GM18867 (cell line): ENCODE data around the gene CLEC3B.

Experiments
- ATAC-seq: cut with Tn5 transposase; IDR thresholded peaks from one replicate; pipeline ENCODE4 v1.9.1; 2021; ENCODE audit warnings: mild to moderate bottlenecking, moderate library complexity; ENCODE audit not compliant: unreplicated experiment

The CLEC3B gene

GRCh38 chr3:45003406-45003805, 22.7 kb upstream of the CLEC3B start:
- ATAC-seq, result no peak

DNA sequence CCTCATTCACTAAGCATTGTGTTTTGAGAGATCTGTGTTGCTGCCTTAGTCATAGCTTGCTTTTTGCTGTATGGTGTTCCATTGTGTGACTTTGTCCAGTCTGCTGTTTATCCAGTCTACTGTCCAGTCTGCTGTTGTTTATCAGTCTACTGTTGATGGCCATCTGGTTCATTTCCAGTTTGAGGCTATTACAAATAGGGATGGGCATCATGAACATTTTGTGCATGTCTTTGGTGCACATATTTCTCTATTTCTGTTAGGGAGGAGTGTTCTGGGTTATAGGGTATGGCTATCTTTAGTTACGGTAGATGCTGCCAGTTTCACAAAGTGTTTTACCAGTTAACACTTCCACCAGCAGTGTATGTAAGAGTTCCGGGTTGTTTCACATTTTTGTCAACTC, 22.2 kb upstream of the CLEC3B start:
- no peak for ATAC-seq

DNA sequence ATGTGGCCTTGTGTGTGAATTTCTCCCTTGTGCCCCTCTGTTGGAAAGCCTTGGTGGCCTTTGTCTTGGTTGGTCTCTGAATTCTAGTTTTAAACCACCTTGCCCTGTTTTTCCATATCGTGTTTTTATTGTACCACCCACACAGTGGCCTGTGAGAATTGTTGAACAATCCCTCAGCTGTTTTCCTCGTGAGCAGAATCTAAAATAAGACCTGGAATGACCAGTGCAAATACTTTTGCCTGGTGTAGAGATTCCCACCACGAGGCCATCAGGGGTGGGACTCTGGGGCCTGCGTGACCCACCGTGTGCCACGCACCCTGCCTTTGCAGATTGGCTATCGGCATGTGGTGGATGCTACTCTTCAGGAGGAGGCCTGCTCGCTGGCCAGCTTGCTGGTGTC, 19.0 kb upstream of the CLEC3B start:
- no peak for ATAC-seq

DNA sequence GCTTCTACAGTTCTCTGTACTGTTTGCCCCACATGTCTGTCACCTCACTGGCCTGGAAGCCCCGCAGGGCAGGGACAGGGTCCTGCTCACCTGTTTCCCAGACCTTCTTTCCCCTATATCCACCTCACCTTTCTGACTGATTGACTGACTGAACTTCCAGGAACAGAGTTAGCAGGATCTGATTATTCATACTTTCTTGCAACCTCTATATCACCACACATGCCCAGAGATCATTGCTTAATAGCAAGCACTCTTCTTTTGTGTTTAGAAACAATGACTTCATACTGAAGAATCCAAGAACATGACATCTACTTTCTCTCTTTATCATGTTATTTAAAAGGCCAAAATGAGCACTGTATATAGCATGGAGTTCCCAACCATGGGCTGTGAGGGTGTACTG, 18.0 kb upstream of the CLEC3B start:
- no peak for ATAC-seq

- no peak for ATAC-seq
Observed at GRCh38 chr3:45009868-45010267, 16.2 kb upstream of the CLEC3B start.

DNA sequence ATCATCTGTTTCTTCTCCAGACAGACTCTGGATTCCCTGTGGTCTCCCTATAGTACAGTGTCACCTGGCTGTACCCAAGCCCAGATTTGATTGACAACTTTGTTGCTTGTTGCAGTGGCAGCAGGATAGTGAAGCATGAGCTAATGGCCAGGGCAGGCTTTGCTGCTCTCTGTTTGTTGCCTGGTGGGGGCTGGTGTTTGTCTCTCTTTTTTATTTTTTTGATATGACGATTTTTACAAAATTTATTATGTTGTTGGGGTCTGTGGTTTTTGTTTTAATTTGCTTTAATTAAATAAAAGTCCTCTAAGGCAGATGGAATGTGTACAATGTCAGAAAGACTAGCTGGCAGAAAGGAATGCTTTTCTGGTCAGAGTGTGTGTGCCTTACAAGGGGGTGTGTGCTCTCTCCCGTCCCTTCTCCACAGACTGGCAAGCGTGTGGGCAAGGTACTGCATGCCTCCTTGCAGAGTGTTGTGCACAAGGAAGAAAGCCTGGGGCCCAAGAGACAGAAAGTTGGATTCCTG, 15.2 kb upstream of the CLEC3B start:
- ATAC-seq, result no peak

GRCh38 chr3:45011756-45012508, 14.2 kb upstream of the CLEC3B start:
- no peak for ATAC-seq

GRCh38 chr3:45012577-45012976, 13.5 kb upstream of the CLEC3B start:
- no peak for ATAC-seq

DNA sequence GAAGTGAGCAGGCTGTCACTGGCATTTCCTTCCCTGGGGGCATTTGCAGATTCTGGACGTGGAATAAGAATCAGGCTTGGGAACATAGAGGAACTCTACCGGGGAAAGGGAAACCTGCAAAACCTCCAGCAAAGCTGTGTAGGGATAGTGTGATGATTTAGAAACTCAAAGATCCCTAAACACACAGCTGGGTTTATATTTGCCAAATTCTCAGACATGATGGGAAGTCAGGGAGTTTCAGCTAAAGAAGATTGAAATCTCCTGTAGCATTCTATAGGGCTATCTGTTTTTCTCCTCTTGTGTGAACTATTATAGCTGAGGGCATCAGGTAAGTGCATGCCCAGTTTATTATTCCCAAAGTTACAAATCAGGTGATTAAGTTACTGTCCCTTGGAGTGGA, 9.2 kb upstream of the CLEC3B start:
- no peak for ATAC-seq

GRCh38 chr3:45017821-45018220, 8.3 kb upstream of the CLEC3B start:
- ATAC-seq, result no peak

DNA sequence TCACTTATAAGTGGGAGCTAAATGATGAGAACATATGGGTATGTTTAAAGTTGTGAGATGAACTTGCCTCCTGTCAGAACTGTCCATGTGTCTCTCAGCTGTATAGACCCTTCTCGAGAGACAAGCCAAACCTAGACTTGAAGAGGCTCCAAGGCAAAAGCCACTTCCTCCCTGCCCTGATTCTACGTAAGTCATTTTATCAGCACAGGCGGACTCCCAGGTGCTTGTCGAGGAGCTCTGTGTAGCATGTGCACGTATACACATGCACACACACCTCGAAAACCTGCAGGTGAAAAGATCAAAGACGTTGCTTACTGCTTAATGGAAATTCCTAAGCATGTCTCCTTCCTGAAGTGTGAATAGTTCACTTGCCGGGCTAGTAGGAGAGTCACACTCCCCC, 5.6 kb upstream of the CLEC3B start:
- no peak for ATAC-seq

DNA sequence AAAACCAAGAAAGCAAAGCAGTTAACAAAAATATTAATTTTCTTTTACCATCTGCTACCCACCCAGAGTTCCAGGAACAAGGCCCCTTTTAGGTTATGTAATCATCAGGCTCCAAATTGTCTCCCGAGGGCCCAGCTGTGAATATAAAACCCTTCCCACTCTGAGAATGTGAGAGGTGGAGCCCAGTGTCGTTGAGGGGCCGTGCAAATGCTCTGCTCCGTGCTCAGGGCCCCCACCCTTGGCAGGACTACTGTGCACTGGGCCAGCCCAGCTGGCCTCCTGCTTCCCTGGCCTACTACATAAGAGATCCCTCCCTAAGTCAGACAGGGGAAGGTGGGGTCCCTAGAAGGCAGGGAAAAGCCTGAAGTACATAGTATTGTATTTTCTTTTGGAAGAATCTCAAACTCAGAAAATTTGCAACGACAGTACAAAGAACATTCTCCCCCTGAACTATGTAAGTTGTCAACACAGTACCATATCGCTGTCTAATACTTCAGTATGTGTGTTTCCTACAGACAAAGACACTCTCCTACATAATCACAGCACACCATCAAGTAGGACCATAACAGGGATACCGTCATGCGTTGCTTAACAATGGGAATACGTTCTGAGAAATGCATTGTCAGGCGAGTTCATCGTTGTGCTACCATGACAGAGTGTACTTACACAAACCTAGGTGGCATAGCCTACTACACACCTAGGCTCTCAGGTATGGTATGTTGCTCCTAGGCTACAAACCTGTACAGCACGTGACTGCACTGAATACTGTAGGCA, 4.4 kb upstream of the CLEC3B start:
- no peak for ATAC-seq

DNA sequence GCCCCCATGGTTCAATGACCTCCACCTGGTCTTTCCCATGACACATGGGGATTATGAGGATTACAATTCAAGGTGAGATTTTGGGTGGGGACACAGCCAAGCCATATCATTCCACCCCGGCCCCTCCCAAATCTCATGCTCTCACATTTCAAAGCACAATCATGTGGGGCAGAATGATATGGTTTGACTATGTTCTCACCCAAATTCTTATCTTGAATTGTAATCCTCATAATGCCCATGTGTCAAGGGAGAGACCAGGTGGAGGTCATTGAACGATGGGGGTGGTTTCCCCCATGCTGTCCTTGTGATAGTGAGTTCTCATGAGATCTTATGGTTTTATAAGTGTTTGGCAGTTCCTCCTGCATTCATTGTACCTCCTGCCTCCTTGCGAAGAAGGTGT, 2.4 kb upstream of the CLEC3B start:
- no peak for ATAC-seq

DNA sequence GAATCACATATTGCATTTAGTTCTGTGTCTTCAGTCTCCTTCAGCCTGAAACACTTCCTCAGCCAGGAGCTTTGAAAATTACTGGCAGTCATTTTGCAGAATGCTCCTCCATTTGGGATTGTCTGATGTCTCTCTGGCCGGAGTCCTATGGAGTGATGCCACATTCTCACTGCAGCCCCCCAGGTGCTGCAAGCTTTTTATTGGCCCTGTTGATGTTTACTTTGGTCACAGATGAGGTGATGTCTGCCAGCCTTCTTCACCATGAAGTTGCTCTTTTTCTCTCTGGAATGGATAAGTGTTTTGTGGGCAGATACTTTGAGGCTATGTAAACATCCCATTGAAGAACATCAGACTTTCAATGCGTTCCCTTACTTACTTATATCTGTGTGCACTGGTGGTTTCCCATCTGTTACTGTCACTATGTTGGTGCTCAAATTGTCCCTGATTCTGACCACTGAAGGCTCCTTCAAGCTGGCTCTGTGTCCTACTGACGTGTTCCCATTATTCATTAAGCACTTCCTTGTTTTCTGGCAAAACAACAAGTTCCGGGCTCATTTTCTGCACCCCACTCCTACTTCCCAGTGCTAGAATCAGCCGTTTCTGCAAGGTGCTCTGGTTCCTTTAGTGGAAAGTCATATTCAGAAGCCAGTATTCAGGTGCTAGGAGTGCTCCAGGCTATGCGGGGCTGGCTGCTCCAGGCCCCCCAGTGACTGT, 1.4 kb upstream of the CLEC3B start:
- no peak for ATAC-seq

DNA sequence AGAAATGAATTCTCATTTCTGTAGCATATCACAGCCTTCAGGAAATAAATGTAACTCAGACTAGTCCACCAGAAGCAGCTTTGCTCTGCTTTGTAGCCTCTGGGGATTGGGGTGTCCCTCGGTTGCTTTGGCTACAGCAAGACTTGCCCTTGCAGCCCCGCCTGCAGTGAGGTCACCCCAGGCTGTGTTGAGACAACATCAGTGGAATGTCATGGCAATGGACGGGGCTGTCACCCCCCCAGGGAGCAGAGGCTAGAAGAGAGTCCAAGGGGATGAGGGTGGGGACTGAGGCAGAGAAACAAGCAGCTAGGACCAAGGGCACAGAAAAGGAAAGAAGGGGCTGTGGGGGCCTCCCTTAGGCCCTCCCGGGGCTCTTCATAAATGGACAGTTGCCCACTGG, 854 bp downstream of the CLEC3B start:
- ATAC-seq, result no peak

- ATAC-seq, result no peak
Observed at GRCh38 chr3:45027441-45027840, 1.3 kb downstream of the CLEC3B start.

DNA sequence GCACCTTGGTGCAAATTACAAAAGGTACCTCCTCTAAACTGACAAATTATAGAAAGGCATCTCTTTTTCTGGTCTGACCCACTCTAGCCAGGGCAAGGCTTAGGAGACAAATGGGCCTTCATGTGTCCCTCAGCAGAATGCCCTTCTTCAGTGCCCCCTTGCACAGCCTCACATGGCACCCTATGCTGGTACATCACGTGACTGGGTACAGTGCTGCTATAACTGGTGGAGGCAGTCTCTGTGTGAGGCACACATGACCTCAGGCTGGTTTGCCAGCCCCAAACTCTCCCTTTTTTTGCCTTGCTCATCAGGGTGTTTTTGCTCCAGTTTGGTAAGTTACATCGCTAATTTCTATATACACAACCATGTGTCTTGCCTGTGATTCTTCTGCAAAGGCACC, 3.1 kb downstream of the CLEC3B start:
- no peak for ATAC-seq

GRCh38 chr3:45029661-45030060, 3.6 kb downstream of the CLEC3B start:
- ATAC-seq, result no peak

DNA sequence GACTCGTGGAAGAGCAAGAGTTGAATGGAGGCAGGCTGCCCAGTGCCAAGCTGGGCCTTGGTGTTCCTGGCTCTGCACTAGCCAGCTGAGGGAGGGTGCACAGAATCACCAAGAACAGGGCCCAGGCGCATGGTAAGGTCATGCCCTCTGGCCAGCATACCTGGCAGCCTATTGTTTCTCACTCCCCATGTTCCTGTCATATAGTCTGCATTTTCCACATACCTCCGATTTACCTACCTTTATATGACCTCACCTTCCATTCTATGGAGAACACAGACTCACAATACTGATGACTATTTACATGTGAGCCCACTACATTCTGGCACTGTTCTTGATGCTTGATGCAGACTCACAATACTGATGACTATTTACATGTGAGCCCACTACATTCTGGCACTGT, 5.4 kb downstream of the CLEC3B start:
- ATAC-seq, result no peak

DNA sequence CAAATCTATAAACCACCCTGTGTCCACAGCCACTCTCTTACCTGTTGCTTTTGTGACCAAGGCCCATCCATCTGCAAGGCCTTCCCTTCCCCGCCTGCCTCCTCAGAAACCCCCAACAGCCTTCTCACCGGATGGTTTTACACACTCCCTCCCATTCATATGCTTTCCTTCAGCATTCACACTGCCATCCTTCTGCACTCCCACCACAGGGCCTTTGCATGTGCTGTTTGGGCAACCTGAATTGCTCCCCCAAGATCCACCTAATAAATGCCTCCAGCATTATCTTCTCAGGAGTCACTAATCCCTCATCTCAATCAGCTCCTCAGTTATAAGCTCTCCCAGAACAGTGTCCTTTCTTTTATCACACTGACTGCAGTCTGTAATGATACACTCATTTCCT, 6.0 kb downstream of the CLEC3B start:
- no peak for ATAC-seq

DNA sequence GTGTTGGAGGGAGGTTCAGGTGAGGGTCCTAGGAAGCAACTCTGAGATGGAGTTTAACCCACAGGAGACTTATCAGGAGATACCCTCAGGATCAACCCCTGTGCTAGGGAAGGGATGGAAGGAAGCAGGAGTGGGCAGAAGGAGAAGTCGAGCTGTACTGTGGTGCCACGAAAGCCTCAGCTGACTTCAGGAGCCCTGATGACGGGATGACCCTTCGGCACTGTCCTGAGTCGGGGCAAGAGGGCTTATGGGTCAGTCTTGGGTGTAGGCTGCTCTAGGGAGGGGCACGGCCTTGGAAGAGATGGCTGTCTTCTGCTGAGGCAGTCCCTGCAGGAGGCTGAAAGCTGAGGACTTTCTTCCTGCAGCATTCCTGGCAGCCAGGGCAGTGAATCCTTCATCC, 7.7 kb downstream of the CLEC3B start:
- no peak for ATAC-seq
